GM19239 (cell line): Measurements from ENCODE around the gene GRK6.
"Not testable (repeated sequence)": the region's sequence is repeated elsewhere in the genome, so short reads cannot be mapped to it uniquely, and the experiment has no call there.

Source experiments
- DNase-seq: peaks from one replicate; pipeline ENCODE4 v3.0.0; 2011; ENCODE audit warnings: low spot score; ENCODE audit not compliant: insufficient read length
- FAIRE-seq: peaks from 2 replicates; lab custom pipeline; 2011; peaks lifted over from hg19 to GRCh38; lab: Jason Lieb, UNC

GRK6 gene

GRCh38 chr5:177396807-177397206 is 29.7 kb upstream of the GRK6 start:
- DNase-seq (no peak), FAIRE-seq (no peak)

GRCh38 chr5:177397875-177398390 is 28.5 kb upstream of the GRK6 start:
- FAIRE-seq (no peak), DNase-seq (no peak)

- FAIRE-seq (no peak), DNase-seq (no peak)
Observed at GRCh38 chr5:177399997-177400868, 26.2 kb upstream of the GRK6 start, which contains the start of gene PFN3. TSS of gene PFN3 (minus strand) at chr5:177400661. CDS start at chr5:177400576, 85 bp downstream.

GRCh38 chr5:177402271-177403043 is 24.0 kb upstream of the GRK6 start:
- FAIRE-seq (peak; percentile 81), DNase-seq (peak; percentile 89)

- FAIRE-seq = peak; percentile 40
- DNase-seq = peak; percentile 55
Observed at GRCh38 chr5:177403102-177403791, 23.2 kb upstream of the GRK6 start.

- FAIRE-seq = peak; percentile 94
- DNase-seq = peak; percentile 93
Observed at GRCh38 chr5:177403792-177404640, 22.5 kb upstream of the GRK6 start.

- DNase-seq (no peak), FAIRE-seq (no peak)
Observed at GRCh38 chr5:177404641-177405179, 21.8 kb upstream of the GRK6 start.

GRCh38 chr5:177405312-177405711 is 21.2 kb upstream of the GRK6 start:
- no peak for FAIRE-seq
- no peak for DNase-seq

GRCh38 chr5:177405805-177406204 is 20.7 kb upstream of the GRK6 start:
- FAIRE-seq = peak; percentile 23
- no peak for DNase-seq

GRCh38 chr5:177409043-177409801 is 17.3 kb upstream of the GRK6 start, which contains the start of gene F12:
TSS of gene F12 (minus strand) at chr5:177409564. CDS start at chr5:177409527, 37 bp downstream.
- DNase-seq = no peak
- no peak for FAIRE-seq

GRCh38 chr5:177410575-177410974 is 15.9 kb upstream of the GRK6 start:
- DNase-seq (no peak), FAIRE-seq (peak; percentile 75)

- no peak for DNase-seq
- peak; percentile 96 for FAIRE-seq
Observed at GRCh38 chr5:177412603-177413233, 13.8 kb upstream of the GRK6 start.

- FAIRE-seq = no peak
Observed at GRCh38 chr5:177414481-177414880, 12.0 kb upstream of the GRK6 start.

GRCh38 chr5:177417081-177417480 is 9.4 kb upstream of the GRK6 start:
- not testable (repeated sequence) for DNase-seq, FAIRE-seq

More at GRCh38 chr5:177414481-177414880, 12.0 kb upstream of the GRK6 start:
- no peak for DNase-seq

GRCh38 chr5:177419046-177419445 is 7.4 kb upstream of the GRK6 start:
- DNase-seq (no peak), FAIRE-seq (no peak)

- FAIRE-seq, DNase-seq: not testable (repeated sequence)
Observed at GRCh38 chr5:177420472-177420871, 6.0 kb upstream of the GRK6 start.

GRCh38 chr5:177421062-177421798 is 5.2 kb upstream of the GRK6 start:
- FAIRE-seq (no peak), DNase-seq (no peak)
